ENCODE measurements around the gene COG6.

Gene COG6

DNA sequence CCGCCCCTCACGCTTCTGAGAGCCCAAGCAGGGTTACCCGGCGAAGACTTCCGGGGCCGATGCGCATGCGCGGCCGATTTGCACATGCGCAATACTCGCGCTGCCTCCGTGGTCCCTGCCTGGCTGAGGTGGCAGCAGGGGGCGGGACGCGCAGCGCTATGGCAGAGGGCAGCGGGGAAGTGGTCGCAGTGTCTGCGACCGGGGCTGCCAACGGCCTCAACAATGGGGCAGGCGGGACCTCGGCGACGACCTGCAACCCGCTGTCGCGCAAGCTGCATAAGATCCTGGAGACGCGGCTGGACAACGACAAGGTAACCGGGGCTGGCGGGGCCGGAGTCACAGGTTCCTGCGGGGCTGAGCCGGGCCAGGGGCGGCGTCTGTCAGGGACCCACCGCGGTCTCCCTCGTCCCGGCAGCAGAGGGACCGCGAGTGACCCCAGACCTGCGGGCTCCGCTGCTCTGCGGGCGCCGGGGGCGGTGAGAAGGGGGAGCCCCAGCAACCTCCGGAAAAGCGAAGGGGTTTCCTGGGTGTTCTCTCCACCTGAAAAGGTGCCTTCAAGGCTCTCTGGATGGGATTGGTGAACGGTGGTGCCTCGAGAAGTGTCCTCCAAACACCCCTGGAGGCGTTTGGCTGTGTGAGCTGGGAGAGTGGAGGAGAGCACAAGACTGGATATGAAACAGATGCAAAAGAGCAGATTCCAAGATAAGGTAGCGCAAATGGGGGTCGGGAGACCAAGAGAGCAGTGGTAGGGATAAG lies at the start of gene COG6:
Gene COG6 (plus strand): TSS at position 94 of the 756 bp plus-strand sequence. CDS start 65 bp downstream, at position 159.
- DNase-seq (ENCODE audit: low spot score), result peak; percentile 98

DNA sequence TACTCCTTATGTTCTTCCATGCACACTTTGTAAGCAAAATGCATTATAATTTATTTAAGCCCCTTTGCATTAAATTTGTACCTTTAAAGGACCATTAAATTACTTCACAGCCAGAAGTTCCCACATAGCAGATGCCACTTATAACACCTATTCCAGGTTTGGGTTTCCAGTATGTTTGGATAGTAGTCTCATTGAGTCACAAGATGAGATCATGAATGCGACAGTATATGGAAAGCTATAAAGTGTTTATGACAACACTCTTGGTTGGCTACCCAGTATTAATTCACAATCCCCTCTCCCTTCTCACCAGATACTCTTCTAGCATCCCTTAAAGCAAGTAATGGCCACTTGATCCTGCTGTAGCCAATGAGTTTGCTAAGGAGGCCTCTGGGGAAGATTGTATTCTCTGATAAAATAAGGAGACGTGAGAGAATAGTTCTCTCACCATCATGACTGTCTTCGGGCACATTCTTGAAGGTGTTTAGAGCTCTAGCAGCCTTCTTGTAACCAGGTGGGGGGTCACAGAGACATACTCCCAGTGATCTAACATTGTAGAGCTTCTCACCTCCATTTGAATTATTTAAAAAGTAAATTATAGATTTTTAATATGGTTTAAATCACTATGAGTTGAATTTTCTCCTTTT lies 49.7 kb upstream of the COG6 start:
- DNase-seq (ENCODE audit: low spot score), result no peak

DNA sequence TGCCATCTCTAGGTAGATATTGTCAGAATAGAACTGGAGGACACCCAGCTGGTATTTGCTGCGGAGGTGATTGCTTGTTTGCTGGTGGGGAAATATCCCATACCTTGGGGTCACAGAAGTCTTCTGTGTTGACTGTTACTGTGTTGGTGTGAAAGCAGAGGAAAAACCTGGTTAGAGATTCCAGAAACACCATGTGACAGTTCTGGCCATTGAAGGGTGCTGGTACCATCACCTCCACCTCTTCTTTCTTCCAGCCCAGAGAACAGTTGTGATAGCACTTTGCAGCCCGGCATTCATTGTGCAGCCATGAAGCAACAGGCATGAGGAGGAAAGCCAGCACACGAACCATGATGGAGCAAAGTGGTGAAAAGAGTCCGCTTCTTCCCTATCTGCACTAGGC lies 47.6 kb upstream of the COG6 start:
- DNase-seq (ENCODE audit: low spot score), result no peak

DNA sequence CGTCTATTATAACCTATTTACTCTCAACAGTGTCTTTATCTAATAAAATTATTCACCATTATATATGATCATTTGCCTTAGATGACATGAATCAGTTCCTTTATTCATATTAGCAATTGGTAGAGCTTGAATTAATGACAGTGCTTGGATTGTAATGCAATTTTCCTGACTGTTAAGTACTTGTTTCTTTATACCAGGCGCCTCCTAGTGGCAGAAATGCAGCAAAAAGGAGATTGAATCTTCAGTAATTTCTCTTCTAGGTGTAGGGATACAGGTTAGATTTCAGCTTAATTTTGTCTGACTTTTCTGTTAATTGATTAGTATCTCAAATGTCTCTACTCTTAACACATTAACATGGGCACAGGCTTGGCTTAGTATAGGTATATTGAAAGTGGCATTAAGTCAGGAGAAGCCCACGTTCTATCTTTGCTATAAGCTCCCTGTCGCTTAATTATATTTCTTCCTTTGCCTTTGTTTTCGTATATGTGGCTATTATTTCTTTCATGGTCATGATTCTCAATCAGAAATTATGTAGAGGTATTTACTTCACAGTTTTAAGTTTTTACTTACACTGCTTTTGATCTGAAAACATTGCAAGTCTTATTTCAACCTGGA lies 43.3 kb upstream of the COG6 start:
- DNase-seq (ENCODE audit: low spot score), result peak; percentile 48

DNA sequence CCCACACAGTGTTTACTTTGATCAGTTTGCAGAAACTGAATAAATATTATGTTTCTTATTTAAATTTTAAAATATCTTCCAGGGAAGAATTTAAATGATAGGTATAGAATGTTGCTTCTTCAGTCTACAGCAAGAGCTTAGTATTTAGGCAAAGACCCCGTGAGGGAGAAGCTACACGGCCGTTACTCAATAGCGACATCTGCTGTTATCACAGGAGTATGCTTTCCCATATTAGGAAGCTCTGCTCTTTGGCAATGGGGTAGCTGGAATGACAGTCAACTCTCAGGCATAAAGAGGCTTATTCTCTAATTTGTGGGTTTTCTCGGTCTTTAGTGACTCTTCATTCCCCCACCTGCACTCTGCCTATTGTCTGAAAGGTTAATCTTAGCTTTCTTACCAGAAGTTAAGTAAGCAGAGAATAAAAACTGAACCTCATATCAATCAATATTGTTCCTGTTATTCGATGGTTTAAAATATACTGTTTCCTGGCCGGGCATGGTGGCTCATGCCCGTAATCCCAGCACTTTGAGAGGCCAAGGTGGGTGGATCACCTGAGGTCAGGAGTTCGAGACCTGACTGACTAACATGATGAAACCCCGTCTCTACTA lies 39.3 kb upstream of the COG6 start:
- DNase-seq (ENCODE audit: low spot score), result peak; percentile 82

DNA sequence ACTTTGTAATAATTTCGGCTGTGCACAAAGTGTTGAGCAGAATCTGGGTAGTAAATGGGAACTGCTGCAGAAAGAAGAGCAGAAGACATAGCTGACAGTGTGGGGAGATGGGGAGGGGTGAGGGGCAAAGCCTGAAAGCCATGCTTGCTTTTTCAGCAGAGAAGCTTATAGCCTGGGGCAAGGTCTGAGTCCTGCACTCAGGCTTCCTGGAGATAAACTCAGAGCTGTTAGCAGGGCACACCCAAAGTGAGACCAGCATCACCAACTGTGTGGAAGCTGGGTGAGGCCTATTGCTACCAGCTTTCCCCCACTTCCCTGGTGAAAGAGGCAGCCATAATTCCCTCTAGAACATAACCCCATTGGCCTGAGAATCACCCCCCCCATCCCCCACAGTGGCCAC lies 36.9 kb upstream of the COG6 start:
- DNase-seq (ENCODE audit: low spot score), result no peak

DNA sequence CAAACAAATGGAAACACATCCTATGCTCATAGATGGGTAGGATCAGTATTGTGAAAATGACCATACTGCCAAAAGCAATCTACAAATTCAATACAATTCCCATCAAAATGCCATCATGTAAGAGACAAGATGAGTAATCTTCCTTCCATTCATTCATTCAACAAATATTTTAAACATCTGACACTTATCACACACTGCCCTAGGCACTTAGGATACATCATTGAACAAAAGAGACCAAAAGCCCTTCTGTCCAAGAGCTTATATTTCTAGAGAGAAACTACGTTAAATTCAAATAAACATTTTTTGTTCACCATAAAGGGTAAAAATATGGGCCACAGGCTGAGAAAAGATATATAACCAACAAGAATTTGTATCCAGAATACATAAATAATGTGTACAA lies 32.0 kb upstream of the COG6 start:
- DNase-seq (ENCODE audit: low spot score), result no peak

DNA sequence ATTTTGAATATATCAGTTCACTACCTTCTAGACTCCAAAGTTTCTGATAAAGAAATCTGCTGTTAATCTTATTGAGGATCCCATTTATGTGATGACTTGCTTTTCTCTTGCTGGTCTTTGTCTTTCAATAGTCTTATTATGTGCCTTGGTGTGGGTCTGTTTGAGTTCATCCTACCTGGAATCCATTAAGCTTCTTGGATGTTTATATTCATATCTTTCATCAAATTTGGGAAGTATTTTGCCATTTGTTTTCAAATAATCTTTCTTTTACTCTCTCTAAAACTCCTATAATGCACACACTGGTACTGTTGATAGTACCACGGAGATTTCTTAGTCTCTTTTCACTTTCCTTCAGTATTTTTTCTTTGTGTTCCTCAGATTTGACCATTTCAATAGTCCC lies 24.2 kb upstream of the COG6 start:
- DNase-seq (ENCODE audit: low spot score), result no peak

DNA sequence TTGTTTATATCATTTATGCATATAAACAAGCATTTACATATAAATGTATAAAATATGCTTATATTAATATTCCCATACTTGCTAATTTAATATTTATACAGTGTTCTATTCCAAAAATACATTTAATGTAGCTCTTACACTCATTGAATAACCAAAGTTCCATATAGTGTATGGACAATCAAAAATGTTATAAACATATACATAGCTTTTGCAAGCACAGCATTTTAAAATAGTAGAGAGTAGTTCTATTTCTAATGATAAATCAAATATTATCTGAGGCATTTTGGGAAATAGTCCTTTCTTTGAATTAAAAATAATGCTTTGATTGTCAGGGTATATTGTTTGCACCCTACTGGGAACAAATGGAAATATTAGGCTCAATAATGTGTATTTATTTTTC lies 22.5 kb upstream of the COG6 start:
- no peak for DNase-seq (ENCODE audit: low spot score)

DNA sequence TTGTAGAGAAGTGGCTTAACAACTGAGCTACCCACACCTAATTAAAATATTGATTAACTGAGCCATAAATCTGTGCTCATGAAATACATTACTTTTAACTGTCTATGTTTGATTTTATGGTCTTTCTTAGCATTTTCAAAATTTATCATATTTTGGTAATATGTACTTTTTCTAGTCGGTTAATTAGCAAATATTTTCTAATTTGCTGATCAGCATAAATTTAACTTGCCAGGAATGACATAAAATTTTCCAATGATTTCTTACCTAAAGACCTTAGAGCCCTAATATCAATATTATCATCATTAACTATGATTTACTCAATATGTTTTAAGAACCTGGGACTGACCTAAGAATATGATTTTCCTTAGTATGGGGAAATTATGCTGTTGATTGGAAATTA lies 19.9 kb upstream of the COG6 start:
- no peak for DNase-seq (ENCODE audit: low spot score)

DNA sequence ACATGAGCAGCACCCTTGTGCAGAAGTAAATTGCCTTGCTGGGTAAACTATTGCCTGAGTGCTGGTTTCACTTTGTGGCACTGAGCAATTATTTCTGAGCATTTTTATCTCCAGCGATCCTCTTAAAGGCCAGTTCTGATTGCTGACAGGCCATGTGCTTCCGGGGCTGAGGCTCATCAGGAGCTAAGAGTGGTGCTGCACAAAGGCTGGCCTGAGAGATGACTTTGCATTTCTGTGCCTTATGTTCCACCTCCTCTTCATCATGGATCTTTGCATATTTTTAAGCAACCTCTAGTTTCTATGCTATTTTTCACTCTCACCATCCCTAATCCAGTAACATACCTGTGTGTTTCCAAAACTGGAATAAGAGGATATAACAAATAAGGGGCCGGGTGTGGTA lies 17.6 kb upstream of the COG6 start:
- DNase-seq (ENCODE audit: low spot score), result no peak

DNA sequence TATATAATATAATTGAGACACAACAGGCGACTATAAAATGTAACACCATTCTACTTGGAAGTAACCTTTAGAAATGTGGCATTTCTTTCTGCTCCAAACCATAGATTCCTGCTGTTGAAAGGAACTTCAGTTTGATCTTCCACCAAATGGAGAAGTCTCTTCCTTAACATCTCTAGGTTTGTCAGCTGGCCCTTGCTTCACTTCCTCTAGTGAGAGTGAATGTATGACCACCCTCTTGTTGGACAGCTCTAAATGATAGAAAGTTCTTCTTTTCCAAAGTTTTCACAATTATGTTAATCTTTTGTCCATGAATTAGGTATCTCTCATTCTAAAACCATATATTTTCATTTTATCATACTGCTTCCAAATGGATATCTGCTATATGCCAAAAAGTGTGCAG lies 13.8 kb upstream of the COG6 start:
- no peak for DNase-seq (ENCODE audit: low spot score)

DNA sequence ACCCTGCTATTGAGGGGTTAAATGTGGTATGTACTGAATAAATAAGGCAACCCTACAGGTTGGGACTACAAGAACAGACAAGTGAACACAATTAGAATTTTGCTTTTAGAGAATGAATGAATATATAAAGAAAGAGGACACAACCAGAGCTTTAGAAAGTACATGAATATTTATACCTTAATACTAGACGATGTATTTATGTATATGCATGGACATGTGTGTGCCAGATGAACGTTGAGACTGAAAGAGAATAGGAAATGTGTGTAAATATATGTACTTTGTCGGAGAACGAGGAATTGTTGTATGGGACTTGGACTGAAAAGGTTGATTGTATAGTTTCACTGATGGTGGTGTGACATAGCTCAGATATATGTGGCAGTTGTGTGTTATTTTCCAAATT lies 9.3 kb upstream of the COG6 start:
- no peak for DNase-seq (ENCODE audit: low spot score)

DNA sequence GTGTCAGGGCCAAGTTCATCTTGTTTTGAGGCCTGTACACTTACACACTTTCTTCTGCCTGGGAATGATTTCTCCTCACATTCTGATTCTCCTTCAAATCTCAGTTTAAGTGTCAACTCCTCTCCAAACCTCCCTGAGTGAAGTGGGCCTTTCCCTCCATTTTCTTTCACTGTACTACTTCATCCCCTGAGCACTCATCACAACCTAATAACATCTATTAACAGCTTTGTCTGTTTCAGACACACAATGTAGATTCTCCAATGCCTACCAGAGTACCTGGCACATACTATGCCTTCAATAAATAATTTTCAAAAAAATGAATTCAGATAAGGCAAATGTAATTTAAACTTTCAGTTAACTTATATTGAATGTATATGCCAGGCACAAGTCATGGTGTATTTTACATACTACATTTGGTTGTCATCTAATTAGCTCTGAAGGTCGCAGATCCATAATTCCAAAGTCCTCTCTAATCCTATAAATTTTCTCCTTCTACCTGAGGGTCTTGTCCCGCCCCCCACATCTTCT lies 357 bp upstream of the COG6 start:
- DNase-seq (ENCODE audit: low spot score), result no peak

DNA sequence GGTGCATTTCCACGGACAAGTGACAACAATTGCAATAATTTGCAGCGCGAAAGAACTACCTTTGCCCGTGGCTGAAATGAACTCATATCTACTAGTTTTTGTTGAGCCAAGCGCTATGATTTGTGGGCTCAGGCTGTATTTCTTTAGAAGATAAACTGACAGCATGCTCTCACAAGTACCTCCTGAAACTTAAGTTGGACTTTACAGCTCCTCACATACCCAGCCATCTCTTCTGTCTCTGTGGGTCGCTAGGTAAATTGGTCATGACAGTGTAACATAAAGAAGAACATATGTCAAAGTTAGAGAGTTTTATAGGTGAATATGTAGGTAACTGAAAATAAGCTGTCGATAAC lies 839 bp downstream of the COG6 start:
- no peak for DNase-seq (ENCODE audit: low spot score)

DNA sequence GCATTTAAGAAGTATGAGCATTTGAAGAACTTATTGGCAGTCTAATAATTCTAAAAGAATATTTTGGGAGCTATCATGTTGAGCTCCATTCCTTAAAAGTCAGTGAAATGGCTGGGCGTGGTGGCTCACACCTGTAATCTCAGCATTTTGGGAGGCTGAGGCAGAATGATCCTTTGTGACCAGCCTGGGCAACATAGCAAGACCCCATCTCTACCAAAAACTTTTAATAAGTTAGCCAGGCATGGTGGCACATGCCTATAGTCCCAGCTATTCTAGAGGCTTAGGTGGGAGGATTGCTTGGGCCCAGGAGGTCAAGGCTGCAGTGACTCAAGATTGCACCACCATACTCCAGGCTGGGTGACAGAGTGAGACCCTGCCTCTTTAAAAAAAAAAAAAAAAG lies 8.0 kb downstream of the COG6 start:
- DNase-seq (ENCODE audit: low spot score), result no peak

DNA sequence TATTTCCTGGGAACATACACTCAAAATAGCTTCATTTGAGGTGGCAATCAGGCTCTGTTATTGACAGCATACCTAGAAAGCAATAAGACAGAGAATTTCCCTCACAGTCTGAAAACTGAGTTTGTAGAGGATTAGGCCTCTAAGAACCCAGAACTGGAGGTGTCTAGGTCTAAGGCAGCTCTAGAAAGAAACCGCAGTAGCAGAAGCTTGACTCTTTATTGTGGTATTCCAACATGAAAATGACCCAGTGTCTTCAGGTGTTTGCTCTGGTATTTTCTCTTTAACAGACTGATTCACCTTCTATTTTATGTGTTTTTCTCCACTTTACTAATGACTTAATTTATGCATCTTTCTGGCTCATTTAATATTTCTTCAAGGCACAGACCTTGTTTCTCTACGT lies 8.5 kb downstream of the COG6 start:
- no peak for DNase-seq (ENCODE audit: low spot score)

DNA sequence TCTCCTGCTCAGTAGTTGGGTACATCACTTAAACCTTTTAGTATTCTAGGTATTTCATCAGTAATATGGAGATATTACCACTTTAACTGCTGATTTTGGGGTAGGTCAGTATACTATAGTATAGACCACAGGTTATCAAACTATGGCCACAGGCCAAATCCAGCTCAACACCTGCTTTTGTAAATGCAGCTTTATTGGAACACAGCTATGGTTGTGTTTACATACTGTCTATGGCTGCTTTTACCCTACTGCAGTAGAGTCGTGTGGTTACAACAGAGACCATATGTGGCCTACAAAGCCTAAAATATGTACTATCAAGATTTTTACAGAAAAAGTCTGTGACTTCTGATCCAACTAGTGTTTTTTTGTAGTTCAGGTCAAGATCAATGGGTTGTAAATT lies 10.3 kb downstream of the COG6 start:
- DNase-seq (ENCODE audit: low spot score), result no peak

DNA sequence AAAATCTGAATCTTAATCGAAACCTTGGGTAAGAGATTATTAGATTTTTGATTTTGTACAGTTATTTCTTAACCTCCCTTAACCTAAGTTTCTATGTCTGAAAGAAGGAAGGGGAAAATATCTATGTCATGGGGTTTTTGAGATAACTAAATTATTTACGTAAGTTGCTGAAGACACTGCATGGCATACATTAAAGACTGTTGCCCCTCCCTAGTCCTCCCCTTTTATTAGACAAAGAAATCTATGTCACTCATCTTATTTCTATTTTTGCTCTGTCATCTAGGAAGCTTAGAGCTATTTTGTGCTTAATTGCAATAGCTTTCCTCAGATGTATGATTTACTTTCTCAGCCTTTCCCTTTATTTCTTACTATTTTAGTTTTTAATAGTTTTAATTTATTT lies 15.0 kb downstream of the COG6 start:
- no peak for DNase-seq (ENCODE audit: low spot score)

DNA sequence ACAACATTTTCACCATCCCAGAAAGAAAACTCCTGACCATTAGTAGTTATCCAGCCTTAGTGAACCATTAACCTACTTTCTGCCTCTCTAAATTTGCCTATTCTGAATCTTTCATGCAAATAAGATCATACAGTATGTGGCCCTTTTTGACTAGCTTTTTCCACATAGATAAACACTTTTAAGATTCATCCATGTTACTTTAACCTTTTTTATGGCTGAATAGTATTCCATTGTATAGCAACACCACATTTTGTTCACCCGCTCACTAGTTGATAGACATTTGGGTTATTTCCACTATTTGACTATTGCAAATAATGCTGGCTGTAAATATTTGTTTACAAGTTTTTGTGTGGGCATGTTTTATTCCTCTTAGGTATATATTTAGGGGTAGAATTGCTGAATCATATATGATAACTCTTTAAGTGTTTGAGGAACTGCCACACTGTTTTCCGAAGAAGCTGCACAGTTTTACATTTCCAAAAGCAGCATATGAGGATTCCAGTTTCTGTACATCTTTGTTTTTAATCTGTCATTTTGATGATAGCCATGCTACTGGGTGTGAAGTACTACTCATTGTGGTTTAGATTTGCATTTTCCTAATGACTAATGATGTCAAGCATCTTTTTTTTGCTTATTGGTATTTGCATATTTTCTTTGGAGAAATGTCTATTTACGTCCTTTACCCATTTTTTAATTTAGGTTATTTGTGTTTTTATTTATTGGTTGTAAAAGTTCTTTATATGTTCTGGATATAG lies 17.1 kb downstream of the COG6 start:
- DNase-seq (ENCODE audit: low spot score), result no peak

DNA sequence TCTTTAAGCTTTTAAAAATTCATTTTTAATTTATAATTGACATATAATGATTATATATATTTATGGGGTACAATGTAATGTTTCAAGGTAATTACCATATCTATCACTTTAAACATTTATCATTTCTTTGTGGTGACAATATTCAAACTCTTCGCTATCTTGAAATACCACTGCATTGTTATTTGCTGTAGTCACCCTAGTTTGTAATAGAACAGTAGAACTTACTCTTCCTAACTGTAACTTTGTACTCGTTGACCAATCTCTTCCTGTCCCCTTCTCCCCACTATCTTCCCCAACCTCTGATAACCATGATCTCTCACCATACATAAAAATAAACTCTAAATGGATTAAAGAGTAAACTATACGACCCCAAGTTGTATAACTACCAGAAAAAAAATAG lies 20.4 kb downstream of the COG6 start:
- no peak for DNase-seq (ENCODE audit: low spot score)

DNA sequence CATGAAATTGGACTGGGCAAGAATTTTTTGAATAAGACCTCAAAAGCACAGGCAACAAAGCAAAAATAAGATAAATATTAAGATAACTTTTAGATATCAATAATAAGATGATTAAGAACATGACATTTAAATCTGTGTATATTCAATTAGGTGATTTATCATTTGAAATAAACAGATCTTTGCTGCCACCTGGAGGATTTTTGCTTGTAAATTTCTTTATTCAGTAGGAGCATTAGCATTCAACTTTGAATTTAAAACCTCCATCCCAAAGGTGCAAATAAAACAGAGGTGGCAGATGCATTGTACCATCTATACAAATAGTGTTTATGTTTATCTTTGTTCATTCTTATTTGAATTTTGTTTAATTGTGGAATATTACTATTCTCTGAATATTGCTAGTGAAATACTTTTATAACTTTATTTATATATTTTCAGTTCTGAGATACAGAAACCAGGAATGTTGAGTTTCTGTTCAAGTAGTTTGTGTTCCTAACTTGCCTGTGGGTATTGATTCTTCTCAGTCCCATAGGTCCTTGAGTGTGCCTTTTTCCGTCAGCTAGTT lies 20.9 kb downstream of the COG6 start:
- peak; percentile 30 for DNase-seq (ENCODE audit: low spot score)

Data from AG20443 (cell line).